ENCODE data around the gene ELL2. TPM values are rescaled to one million over a fixed set of nuclear protein-coding genes. Genes with fewer than 3 reads are reported as not detected.

ELL2 gene
- total RNA-seq, 1 donor = 302 TPM

DNA sequence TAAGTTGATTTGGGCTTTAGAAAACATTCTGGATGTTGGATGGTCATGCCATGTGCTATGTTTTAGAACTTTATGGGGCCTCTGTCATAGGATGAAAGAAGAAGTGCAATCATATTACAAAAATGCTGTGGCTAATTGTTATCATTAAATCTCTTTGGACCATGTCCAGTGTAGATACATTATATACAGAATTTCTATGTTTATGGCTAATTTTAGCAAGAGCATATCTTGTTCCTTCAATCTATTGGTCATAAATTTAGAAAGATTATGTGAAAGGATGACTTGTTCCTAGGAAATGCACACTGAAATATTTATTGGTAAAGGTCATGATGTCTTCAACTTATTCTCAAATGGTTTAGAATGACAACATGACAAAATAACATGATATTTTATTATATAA is 42.4 kb upstream of the ELL2 start:
- TF ChIP-seq, protein P1, sequence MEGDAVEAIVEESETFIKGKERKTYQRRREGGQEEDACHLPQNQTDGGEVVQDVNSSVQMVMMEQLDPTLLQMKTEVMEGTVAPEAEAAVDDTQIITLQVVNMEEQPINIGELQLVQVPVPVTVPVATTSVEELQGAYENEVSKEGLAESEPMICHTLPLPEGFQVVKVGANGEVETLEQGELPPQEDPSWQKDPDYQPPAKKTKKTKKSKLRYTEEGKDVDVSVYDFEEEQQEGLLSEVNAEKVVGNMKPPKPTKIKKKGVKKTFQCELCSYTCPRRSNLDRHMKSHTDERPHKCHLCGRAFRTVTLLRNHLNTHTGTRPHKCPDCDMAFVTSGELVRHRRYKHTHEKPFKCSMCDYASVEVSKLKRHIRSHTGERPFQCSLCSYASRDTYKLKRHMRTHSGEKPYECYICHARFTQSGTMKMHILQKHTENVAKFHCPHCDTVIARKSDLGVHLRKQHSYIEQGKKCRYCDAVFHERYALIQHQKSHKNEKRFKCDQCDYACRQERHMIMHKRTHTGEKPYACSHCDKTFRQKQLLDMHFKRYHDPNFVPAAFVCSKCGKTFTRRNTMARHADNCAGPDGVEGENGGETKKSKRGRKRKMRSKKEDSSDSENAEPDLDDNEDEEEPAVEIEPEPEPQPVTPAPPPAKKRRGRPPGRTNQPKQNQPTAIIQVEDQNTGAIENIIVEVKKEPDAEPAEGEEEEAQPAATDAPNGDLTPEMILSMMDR (IDR thresholded peaks at IDR 0.05; ENCODE audit: insufficient read depth, low read depth, low read length) = no peak
- no peak overlapping the region for H3K4me3 ChIP-seq (ENCODE audit: low read depth, low read length)
- peak; percentile 83 for DNase-seq (ENCODE audit: low read depth)

DNA sequence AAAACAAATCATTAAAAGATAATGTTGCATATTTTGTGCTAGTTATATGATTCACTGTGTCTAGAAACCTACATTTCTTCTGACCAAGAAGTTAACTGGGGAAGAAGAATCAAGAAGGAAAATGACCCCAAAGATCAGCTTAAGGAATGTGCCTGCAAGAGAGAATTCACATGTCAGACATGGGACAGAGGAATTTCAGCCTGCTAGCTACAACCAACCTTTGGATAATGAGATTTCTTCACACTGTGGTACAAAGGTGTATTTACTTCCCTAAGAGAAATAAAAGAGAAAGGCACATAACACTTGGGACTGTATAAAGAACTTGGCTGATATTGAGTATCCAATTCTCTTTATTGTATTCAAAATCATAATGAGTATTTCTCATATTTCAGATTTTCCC is 39.6 kb upstream of the ELL2 start:
- TF ChIP-seq, protein P1 (IDR thresholded peaks at IDR 0.05; ENCODE audit: insufficient read depth, low read depth, low read length) = no peak
- no peak for DNase-seq (ENCODE audit: low read depth)
- H3K4me3 ChIP-seq (ENCODE audit: low read depth, low read length) = no peak overlapping the region

DNA sequence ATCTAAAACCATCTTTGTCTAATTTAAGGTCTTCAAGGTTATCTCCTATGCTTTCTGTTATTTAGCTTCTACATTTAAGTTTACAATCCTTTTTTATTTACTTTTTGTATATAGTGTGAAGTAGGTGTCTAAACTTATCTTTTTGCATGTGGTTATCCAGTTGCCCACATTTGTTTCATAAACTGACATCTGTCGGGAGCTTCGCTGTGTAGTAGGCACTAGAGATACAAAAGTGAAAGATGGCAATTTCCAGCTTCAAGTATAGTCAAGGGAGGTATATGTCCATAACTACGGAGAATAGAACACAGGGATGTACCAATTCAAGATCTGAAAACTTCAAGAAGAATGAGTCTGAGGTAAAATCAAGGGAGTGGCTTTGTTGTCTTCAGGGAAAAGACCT is 38.7 kb upstream of the ELL2 start:
- TF ChIP-seq, protein P1 (IDR thresholded peaks at IDR 0.05; ENCODE audit: insufficient read depth, low read depth, low read length) = no peak
- no peak for DNase-seq (ENCODE audit: low read depth)

DNA sequence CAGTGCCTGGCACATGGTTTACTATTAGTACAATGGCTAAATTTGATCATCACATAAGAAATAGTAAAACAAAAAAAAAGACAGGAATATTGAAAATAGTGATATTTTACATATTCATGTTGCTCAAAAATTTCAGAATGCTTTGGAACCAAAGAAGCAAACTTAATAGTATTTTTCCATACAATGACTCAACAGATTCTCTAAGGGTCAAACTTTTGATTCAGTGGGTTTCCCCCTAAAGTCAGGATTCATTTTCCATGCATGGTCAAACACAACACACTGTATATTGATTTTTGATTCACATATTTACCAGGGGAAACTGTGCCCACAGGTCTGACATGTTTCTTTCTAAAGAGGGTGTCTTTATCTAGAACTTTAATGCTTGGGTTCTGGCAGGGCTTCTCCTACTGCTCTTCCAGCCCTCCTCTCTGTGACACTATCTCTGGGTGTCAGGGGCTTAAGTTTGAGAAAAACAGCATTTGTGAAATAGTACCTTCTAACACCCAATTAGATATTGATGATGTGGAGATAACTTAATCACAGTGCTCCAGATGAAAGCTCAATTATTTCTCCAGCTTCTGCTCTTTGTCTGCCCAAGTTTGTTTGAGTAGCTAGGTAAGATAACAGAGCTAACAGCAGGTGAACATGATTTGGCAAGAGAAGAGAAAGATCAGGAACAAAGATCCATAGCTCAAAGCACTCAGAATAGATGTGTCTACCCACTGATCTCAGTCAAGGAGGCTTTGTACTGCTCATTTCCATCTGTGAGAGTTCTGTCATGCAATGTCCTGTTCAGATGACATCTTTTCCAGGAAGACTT is 35.5 kb upstream of the ELL2 start:
- H3K4me3 ChIP-seq (ENCODE audit: low read depth, low read length) = no peak overlapping the region
- TF ChIP-seq, protein P1 (IDR thresholded peaks at IDR 0.05; ENCODE audit: insufficient read depth, low read depth, low read length) = no peak
- no peak for DNase-seq (ENCODE audit: low read depth)

More for the DNA sequence above, 38.7 kb upstream of the ELL2 start:
- no peak overlapping the region for H3K4me3 ChIP-seq (ENCODE audit: low read depth, low read length)

DNA sequence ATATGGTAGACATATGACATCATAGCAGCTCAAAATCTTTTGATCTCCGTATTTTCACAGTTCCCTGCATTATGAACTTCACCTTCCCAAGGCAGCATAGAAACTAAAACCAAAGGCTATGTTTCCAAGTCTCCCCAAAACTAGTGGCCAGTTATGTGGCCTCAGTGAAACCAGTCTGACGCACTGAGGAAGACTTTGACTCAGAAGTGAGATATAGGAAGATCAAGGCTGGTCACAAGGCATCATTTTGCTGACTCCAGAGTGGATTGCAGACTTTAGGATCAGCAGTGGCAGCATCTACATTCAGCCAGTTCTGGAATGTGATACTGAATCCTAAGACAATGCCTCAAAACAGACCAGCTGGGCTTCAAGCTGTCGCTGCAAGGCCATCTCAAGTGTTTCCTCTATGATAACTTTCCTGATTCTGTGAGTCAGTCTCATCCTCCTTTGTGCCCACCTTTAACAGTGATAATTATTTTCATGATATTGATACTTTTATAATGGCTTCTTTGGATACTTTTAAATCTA is 34.4 kb upstream of the ELL2 start:
- H3K4me3 ChIP-seq (ENCODE audit: low read depth, low read length) = no peak overlapping the region
- TF ChIP-seq, protein P1 (IDR thresholded peaks at IDR 0.05; ENCODE audit: insufficient read depth, low read depth, low read length) = no peak
- DNase-seq (ENCODE audit: low read depth) = no peak

DNA sequence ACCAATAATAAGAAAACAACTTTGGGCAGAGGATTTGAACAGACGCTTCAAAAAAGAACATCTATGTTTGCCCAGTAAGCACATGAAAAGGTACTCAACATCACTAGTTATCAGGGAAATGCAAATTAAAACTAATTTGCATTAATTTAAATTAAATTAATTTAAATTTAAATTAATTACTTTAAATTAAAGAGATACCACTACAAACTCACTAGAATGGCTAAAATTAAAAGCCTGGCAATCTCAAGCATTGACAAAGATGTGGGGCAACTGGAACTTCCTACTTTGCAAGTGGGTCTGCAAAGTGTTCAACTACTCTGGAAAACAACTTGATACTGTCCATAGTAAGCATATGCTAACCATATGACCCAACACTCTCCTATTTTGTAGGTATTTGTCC is 32.1 kb upstream of the ELL2 start:
- TF ChIP-seq, protein P1 (IDR thresholded peaks at IDR 0.05; ENCODE audit: insufficient read depth, low read depth, low read length) = no peak
- no peak overlapping the region for H3K4me3 ChIP-seq (ENCODE audit: low read depth, low read length)
- no peak for DNase-seq (ENCODE audit: low read depth)
